GM18870 (cell line): ENCODE results near the gene DMP1.

ENCODE experiments used
- ATAC-seq: cut with Tn5 transposase; IDR thresholded peaks from one replicate; pipeline ENCODE4 v1.9.1; 2021; ENCODE audit warnings: moderate library complexity; ENCODE audit not compliant: unreplicated experiment

The DMP1 gene

DNA sequence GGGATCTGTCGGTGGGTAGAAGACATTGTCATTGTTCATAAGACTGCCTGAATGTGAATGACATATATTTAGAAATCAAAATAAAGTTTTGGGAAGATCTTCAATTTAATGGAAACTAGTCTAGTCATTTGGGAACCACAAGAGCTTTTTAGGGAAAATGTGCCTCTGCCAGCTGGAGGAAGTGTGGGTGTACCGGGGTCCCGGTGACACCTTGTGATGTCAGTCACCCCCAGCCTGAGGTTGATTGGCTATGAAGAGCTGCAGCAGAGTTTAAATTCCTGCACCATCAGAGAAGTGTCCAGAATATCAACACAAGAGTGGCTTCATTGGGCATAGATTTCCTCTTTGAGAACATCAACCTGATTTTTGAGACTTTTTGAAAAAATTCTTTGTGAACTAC lies at the start of gene DMP1:
Gene DMP1, plus strand, starts transcription at position 301 of the 400 bp plus-strand sequence. CDS start 6,213 bp downstream, outside the sequence.
- no peak for ATAC-seq

DNA sequence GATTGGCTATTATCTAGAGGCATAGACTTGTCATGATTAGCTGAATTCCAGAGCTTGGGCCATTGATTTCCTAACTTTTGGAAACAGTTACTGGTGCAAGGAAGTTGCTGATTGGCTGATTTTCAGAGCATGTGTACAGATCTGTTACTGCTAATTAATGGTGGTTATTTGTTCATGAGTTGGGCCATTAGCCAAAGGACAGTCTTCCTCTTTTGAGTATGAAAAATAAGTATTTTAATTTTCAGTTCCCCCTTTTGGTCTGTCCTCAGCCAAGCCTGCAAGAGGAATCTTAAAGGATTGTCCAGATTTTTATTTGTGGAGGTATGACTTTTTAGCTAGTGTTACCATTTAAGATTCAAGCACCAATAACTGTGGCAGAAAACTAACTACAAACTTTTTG lies 48.7 kb upstream of the DMP1 start:
- ATAC-seq, result no peak

- no peak for ATAC-seq
Observed at GRCh38 chr4:87608229-87608628, 41.9 kb upstream of the DMP1 start, which contains the start of gene DSPP. TSS of gene DSPP (plus strand) at chr4:87608529. CDS start at chr4:87610909, 2,380 bp downstream.

DNA sequence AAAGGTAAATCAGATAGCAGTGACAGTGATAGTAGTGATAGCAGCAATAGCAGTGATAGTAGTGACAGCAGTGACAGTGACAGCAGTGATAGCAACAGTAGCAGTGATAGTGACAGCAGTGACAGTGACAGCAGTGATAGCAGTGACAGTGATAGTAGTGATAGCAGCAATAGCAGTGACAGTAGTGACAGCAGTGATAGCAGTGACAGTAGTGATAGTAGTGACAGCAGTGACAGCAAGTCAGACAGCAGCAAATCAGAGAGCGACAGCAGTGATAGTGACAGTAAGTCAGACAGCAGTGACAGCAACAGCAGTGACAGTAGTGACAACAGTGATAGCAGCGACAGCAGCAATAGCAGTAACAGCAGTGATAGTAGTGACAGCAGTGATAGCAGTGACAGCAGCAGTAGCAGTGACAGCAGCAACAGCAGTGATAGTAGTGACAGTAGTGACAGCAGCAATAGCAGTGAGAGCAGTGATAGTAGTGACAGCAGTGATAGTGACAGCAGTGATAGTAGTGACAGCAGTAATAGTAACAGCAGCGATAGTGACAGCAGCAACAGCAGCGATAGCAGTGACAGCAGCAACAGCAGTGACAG lies 35.7 kb upstream of the DMP1 start:
- ATAC-seq, result no peak

DNA sequence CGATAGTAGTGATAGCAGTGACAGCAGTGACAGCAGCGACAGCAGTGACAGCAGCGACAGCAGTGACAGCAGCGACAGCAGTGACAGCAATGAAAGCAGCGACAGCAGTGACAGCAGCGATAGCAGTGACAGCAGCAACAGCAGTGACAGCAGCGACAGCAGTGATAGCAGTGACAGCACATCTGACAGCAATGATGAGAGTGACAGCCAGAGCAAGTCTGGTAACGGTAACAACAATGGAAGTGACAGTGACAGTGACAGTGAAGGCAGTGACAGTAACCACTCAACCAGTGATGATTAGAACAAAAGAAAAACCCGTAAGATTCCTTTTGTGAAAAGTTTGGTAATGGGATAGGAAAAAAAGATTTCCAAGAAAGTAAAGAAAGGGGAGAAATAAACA lies 33.8 kb upstream of the DMP1 start:
- no peak for ATAC-seq

DNA sequence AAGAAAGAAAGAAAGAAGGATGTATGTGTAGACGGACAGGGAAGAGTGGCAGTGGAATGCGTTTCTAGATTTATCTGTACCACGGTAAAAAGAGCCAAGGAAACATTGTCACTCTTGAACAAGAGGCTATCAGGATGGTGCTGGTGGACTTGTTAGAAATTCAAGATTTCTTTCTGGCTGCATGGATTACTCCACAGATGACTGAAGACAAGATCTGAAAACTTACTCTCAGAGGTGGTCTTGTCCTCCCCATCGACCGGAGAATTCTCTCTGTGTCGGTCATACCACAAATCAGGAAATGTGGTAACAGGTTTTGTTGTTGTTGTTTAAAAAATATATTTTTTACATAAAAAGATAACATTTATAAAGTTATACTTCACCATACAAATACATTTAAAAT lies 30.0 kb upstream of the DMP1 start:
- ATAC-seq, result no peak

- ATAC-seq, result no peak
Observed at GRCh38 chr4:87620491-87620890, 29.6 kb upstream of the DMP1 start.

- no peak for ATAC-seq
Observed at GRCh38 chr4:87622303-87622702, 27.8 kb upstream of the DMP1 start.

GRCh38 chr4:87624698-87625097 lies 25.4 kb upstream of the DMP1 start:
- peak; percentile 58 for ATAC-seq

DNA sequence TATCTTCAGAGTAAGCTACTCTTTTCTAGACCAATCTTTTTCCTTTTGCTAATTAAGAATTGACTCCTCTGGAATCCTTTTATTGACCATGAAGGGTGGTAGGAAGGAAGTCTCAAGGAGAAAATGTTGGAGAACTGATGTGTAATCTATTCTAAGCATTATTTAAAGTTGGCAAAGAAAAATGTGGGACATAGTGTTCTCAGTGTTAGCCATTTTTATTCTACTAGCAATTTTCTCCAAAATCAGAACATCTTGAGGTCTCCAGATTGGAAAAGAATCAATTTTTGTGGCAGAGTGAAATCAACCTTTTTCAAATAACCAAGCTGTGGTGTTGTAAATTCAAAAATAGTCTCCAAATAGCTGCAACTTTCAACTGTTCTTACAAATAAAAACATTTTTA lies 18.4 kb upstream of the DMP1 start:
- ATAC-seq, result no peak

- ATAC-seq, result no peak
Observed at GRCh38 chr4:87632469-87632868, 17.6 kb upstream of the DMP1 start.

DNA sequence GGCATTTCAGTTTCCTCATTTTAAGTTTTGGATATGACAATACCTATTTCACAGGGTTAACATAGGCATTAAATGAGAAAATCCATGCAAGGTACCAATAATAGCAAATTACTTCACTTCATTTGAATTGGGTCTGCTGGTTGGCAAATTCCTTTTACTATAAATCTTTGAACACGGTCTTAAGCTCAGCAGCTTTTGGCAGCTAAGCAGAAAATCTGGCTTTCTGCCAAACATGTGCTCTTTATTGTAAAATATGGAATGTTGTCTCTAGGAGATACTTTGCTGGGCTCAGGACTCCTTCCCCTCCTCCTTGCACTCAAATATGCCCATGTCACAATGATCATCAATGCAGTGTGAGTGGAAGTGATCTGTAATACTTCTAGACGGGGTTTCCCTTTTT lies 16.8 kb upstream of the DMP1 start:
- ATAC-seq, result no peak

DNA sequence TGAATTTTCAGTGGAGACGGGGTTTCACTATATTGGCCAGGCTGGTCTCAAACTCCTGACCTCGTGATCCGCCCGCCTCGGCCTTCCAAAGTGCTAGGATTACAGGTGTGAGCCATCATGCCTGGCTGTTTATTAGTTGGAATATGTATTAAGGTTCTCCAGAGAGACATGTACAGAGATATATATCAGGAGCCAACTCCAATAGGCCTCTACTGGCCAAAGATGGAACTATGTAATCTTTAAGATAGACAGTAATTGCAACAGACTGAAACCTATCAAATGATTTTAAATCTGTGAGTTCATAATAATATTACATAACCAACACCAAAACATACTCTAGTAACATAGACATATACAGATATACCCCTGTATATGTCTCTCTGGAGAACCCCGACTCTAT lies 5.8 kb upstream of the DMP1 start:
- ATAC-seq, result no peak

DNA sequence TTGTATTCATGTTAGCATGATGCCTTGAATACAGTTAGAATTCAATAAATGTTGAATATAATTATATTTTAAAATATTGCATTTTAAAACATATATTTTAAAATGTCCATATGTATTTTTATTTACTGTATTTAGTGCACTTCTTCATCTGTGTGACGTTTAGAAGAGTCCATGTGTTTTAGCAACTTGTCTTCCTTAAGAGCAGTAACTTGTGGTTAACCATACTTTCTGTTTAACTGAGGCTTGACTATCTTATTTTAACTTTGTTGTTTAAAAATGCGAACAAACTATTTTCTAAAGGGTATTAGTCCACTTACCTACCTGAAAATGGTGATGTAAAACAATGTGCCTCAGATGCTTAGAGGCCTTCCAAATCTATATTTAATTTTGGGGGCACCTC lies 858 bp downstream of the DMP1 start:
- no peak for ATAC-seq

GRCh38 chr4:87651941-87652340 lies 1.9 kb downstream of the DMP1 start:
- no peak for ATAC-seq

GRCh38 chr4:87654487-87655044 lies 4.5 kb downstream of the DMP1 start:
- ATAC-seq, result no peak

GRCh38 chr4:87657525-87657924 lies 7.4 kb downstream of the DMP1 start:
- no peak for ATAC-seq

GRCh38 chr4:87659247-87659931 lies 9.3 kb downstream of the DMP1 start:
- no peak for ATAC-seq

- no peak for ATAC-seq
Observed at GRCh38 chr4:87662871-87663270, 12.8 kb downstream of the DMP1 start.

DNA sequence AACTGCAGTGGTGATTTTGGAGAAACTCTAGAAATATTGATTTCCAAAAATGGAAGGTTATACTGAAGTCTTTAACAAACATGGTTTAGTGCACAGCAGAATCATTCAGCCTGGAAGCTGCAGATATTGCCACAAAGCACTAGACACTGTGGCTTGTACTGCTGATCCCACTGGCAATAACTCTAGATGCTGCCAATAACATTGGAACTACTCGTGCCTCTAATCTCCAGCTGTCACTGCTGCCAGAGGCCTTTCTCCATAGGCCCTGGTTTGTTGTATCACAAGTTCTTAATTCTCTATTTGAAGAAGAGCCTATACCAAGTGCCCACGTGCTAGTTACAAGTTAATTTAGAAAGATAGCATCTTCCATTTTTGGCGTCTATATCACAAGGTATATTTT lies 19.3 kb downstream of the DMP1 start:
- ATAC-seq, result no peak

DNA sequence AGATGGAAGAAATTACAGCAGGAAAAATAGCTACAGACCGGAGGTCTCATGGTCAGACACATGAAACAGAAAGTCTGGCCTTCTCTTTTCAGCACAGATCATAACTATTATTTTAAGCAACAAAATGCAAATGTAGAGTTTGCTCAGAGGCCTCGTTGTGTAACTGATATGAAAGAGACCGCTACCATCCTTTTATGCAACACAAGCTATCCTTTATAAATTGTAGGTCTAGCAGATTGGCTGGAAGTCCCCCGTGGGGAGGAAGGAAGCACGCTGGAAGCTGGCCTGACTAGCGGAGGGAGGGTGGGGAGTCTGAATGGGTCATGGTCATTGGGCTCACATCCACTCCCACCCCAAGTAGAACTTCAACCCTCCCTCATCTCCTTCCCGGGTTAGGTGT lies 27.7 kb downstream of the DMP1 start:
- no peak for ATAC-seq

DNA sequence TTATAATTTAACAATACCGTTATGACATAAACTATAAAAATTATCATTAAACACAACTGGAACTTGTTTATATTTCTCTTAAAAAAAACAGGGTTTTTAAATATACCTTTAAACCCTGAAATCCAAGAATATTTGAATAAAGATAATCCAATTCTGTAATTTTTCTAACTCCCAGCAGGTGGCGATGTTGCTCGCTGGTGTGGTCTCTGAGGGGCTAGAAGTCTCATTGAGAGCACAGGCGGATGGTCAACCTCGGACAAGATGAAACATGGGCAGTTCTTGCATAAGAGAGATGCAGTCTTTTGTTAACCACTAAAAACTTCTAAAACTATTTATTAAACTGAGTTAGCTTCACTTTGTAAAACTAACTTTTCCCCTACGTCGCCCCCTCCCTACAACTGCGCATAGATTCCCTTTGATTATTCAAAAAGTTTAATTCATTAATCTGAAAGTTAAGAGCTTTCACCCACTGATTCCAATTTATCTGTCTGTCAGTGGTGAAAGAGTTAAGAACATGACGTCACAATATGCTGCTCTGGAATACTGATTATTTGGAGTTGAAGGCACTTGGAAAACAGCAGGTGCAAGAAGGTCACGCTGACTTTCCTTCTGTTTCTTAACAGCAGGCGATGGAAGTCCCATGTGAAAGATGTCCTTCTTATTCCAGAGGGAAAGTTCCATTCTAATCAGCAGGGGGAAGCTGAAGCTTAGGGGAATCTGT lies 29.5 kb downstream of the DMP1 start:
- no peak for ATAC-seq
